ENCODE data around the gene HRAS.

- TF ChIP-seq ZNF274 (IDR thresholded peaks at IDR 0.05; ENCODE audit: low read depth, low read length) (no peak), SUZ12 (IDR thresholded peaks at IDR 0.05; ENCODE audit: extremely low read depth, insufficient read depth, insufficient read length) (no peak), YY1 (IDR thresholded peaks at IDR 0.05; ENCODE audit: insufficient read depth, insufficient read length) (no peak)
Measured at GRCh38 chr11:492427-493226, 42.7 kb downstream of the HRAS start.
